Measurements from ENCODE around the gene ERMARD.

- TF ChIP-seq, protein P1, sequence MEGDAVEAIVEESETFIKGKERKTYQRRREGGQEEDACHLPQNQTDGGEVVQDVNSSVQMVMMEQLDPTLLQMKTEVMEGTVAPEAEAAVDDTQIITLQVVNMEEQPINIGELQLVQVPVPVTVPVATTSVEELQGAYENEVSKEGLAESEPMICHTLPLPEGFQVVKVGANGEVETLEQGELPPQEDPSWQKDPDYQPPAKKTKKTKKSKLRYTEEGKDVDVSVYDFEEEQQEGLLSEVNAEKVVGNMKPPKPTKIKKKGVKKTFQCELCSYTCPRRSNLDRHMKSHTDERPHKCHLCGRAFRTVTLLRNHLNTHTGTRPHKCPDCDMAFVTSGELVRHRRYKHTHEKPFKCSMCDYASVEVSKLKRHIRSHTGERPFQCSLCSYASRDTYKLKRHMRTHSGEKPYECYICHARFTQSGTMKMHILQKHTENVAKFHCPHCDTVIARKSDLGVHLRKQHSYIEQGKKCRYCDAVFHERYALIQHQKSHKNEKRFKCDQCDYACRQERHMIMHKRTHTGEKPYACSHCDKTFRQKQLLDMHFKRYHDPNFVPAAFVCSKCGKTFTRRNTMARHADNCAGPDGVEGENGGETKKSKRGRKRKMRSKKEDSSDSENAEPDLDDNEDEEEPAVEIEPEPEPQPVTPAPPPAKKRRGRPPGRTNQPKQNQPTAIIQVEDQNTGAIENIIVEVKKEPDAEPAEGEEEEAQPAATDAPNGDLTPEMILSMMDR (IDR thresholded peaks at IDR 0.05), result no peak
- no peak for TF ChIP-seq POLR2A (IDR thresholded peaks at IDR 0.05)
Observed at GRCh38 chr6:169824021-169824420, 72.6 kb downstream of the ERMARD start.

All from right lobe of liver (tissue), 4 donors.